Pancreas (tissue), 10 donors: ENCODE data around the gene DUSP1. TPM values are rescaled to one million over a fixed set of nuclear protein-coding genes. Genes with fewer than 3 reads are reported as not detected.

ENCODE experiments used
- ATAC-seq, 4 donors: fragments of 200-7000 bp; cut with Tn5 transposase; one replicate each; pipeline versions ENCODE4 v1.8.0 to v1.9.1; 2020; ENCODE audit warnings: mild to moderate bottlenecking in 4 of 4, moderate library complexity in 4 of 4
- DNase-seq, 6 donors: peaks; one replicate each; pipeline ENCODE4 v3.0.0-alpha.2; 2020
- FAIRE-seq: peaks from 2 replicates; lab custom pipeline; 2012; peaks lifted over from hg19 to GRCh38; lab: Jason Lieb, UNC
- H3K27ac ChIP-seq, 4 donors: fragments of 200-600 bp; sonication (generic); 1 replicate in 3 of 4; 2 replicates in 1 of 4; pipeline versions ENCODE4 v1.5.0 to v1.8.0; 2020
- H3K27me3 ChIP-seq, 4 donors: fragments of 200-600 bp; one replicate each; pipeline ENCODE4 v1.8.0; 2021
- H3K36me3 ChIP-seq, 3 donors: fragments of 200-600 bp; sonication (generic) in 1 of 3; one replicate each; pipeline versions ENCODE4 v1.5.0 to v1.8.0; 2020 to 2021
- H3K4me1 ChIP-seq, 3 donors: fragments of 200-600 bp; one replicate each; pipeline ENCODE4 v1.8.0; 2021
- H3K4me3 ChIP-seq, 4 donors: fragments of 200-600 bp; sonication (generic) in 2 of 4; one replicate each; pipeline versions ENCODE4 v1.5.0 to v1.8.0; 2020 to 2021
- H3K9me3 ChIP-seq, 4 donors: fragments of 200-600 bp; one replicate each; pipeline ENCODE4 v1.8.0; 2021
- CTCF ChIP-seq, 4 donors: fragments of 200-600 bp; sonication (generic) in 3 of 4; IDR thresholded peaks; one replicate each; pipeline versions ENCODE4 v1.5.0 to v1.8.0; 2021; ENCODE audit warnings: antibody characterized with exemption in 4 of 4
- WGBS, 2 donors: extraction: QIAGEN DNeasy Blood & Tissue Kit; methylation state at CpG; one replicate each; pipeline ENCODE4 v1.1.7; 2013; 5-methylcytosine and 5-hydroxymethylcytosine counted together
- intact Hi-C, 3 donors: fragments of 100-400 bp; cut with DNase I; formaldehyde crosslinking; loops; one replicate each; pipeline versions ENCODE4 v1.11.1 to v1.14.2; 2022
- polyA plus RNA-seq, 2 donors: library from polyadenylated mRNA; stranded (reverse); fragments of 200-250 nt; gene quantifications; one replicate each; pipeline ENCODE4 v1.2.3, GENCODE V29; 2013
- total RNA-seq, 6 donors: library from RNA; stranded (reverse); fragmentation: NEBNext Ultra II Directional in 4 of 6; extraction: Animal tissue kit (Norgen Biotek cat#: 25700) in 4 of 6; gene quantifications; one replicate each; pipeline versions ENCODE4 v1.2.1 to v1.2.4, GENCODE V29; 2021 to 2023
- donor health status: healthy with polysubstance abuse.
- donor health status: DM: no; HTN: no; CAD: no; lungs with moderate emphysema.
- donor health status: DM: no; HTN: no; CAD: no.
- donor health status: control.
- donor health status: control.
- donor health status: Bipolar disorder and iron deficiency.
- donor health status: DM: yes; HTN: yes; CAD: no.
- donor health status: DM: no; HTN: no; CAD: no.
- donor health status: DM: no; HTN: no; CAD: no.
- donor health status: DM: yes; HTN: yes; CAD: no.

Gene DUSP1
- total and polyA plus RNA-seq, 8 donors: 18.6 to 198 (median 55.5) TPM

- no peak for ATAC-seq
- H3K4me3 ChIP-seq: no peak overlapping the region
- intact Hi-C loops: no loop called here
Measured at GRCh38 chr5:172793577-172794488, 22.8 kb upstream of the DUSP1 start.

GRCh38 chr5:172792701-172793570, 21.9 kb upstream of the DUSP1 start:
- no peaks in the 10 kb centered on the region for H3K27me3 ChIP-seq
- ATAC-seq (no peak), DNase-seq (no peak), FAIRE-seq (no peak)
- 89 to 93% methylated on average over 13 of the region's 13 CpGs for WGBS, 2 donors
- no peak overlapping the region for H3K27ac ChIP-seq
- H3K4me1 ChIP-seq: peaks cover 0 to 20% (median 20%) of the 10 kb centered on the region in 3 donors
- no peaks in the 10 kb centered on the region for H3K9me3 ChIP-seq
- intact Hi-C loops: no loop called here
- no peaks in the 10 kb centered on the region for H3K36me3 ChIP-seq
- no peak overlapping the region for H3K4me3 ChIP-seq
- TF ChIP-seq CTCF (IDR thresholded peaks at IDR 0.05): no peak

More at GRCh38 chr5:172793577-172794488, 22.8 kb upstream of the DUSP1 start:
- no peaks in the 10 kb centered on the region for H3K27me3 ChIP-seq
- 84 to 89% methylated on average over 17 of the region's 17 CpGs for WGBS, 2 donors
- peaks cover 0 to 17% (median 11%) of the 10 kb centered on the region in 3 donors for H3K4me1 ChIP-seq
- H3K36me3 ChIP-seq: no peaks in the 10 kb centered on the region
- no peak for FAIRE-seq
- DNase-seq: no peak
- no peak for TF ChIP-seq CTCF (IDR thresholded peaks at IDR 0.05)
- H3K27ac ChIP-seq: peak overlapping the region in 2 of 4 donors; percentile 23 to 28
- H3K9me3 ChIP-seq: no peaks in the 10 kb centered on the region

- intact Hi-C loops: no loop called here
- no peak overlapping the region for H3K27ac ChIP-seq
Measured at GRCh38 chr5:172791726-172792445, 20.9 kb upstream of the DUSP1 start.

GRCh38 chr5:172791286-172791685, 20.3 kb upstream of the DUSP1 start:
- Histone ChIP-seq H3K9me3 (no peaks in the 10 kb centered on the region), H3K27ac (no peak overlapping the region), H3K4me1 (peaks cover 0 to 20% (median 16%) of the 10 kb centered on the region in 3 donors), H3K4me3 (no peak overlapping the region), H3K36me3 (no peaks in the 10 kb centered on the region), H3K27me3 (no peaks in the 10 kb centered on the region)
- intact Hi-C loops: no loop called here
- FAIRE-seq: no peak
- 87 to 90% methylated on average over 6 of the region's 6 CpGs for WGBS, 2 donors
- no peak for DNase-seq
- no peak for ATAC-seq
- no peak for TF ChIP-seq CTCF (IDR thresholded peaks at IDR 0.05)

More at GRCh38 chr5:172791726-172792445, 20.9 kb upstream of the DUSP1 start:
- H3K4me3 ChIP-seq: no peak overlapping the region
- no peak for FAIRE-seq
- no peak for ATAC-seq
- TF ChIP-seq CTCF (IDR thresholded peaks at IDR 0.05): no peak
- peaks cover 0 to 20% (median 16%) of the 10 kb centered on the region in 3 donors for H3K4me1 ChIP-seq
- no peaks in the 10 kb centered on the region for H3K9me3 ChIP-seq
- H3K36me3 ChIP-seq: no peaks in the 10 kb centered on the region
- no peak for DNase-seq
- no peaks in the 10 kb centered on the region for H3K27me3 ChIP-seq
- 92% methylated on average over 10 of the region's 10 CpGs for WGBS, 2 donors
